Measurements from ENCODE around the gene PHF21A. TPM values are rescaled to one million over a fixed set of nuclear protein-coding genes. Genes with fewer than 3 reads are reported as not detected.
A peak's percentile ranks its signal among the peaks of the same experiment; 100 is the strongest.
"Not testable (repeated sequence)": the region's sequence is repeated elsewhere in the genome, so short reads cannot be mapped to it uniquely, and the experiment has no call there.

The PHF21A gene
- total and polyA plus RNA-seq, 4 donors, result 32.1 to 52.2 (median 41.5) TPM

DNA sequence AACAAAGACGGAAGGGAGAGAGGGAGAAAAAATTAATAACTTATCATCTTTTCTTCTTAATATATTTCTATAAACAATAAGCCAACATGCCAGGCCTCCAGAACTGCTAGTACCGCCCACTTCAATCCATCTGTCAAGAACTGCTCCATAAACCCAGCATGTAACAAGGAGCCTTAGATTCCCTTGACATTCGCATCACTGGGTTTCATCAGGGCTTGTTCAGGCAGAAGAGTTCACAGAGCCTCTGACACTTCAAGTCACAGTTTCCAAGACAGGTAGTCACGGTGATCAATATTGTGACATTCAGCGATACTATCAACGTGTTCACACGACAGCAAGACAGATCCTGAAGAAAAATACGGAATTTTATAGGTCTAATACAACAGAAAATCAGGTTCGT is 137.1 kb downstream of the PHF21A start:
- no peaks in the 10 kb centered on the region for H3K27me3 ChIP-seq (ENCODE audit: control insufficient read depth, insufficient read depth, low read length)
- no peak overlapping the region for H3K4me3 ChIP-seq (ENCODE audit: low read depth, low read length)
- 57% methylated on average over 4 of the region's 9 CpGs for WGBS (ENCODE audit: insufficient coverage)
- DNase-seq (ENCODE audit: low read depth in 4 of 6, low spot score in 6 of 6), result peak in 2 of 6 donors; percentile 37 to 51
- H3K27ac ChIP-seq (ENCODE audit: low read depth, low read length), result no peak overlapping the region
- H3K36me3 ChIP-seq (ENCODE audit: control insufficient read depth, insufficient read depth, low read length), result no peaks in the 10 kb centered on the region
- H3K4me1 ChIP-seq (ENCODE audit: control insufficient read depth, insufficient read depth, low read length), result peaks cover 11% of the 10 kb centered on the region
- H3K9me3 ChIP-seq (ENCODE audit: control insufficient read depth, insufficient read depth, low read length), result no peaks in the 10 kb centered on the region

DNA sequence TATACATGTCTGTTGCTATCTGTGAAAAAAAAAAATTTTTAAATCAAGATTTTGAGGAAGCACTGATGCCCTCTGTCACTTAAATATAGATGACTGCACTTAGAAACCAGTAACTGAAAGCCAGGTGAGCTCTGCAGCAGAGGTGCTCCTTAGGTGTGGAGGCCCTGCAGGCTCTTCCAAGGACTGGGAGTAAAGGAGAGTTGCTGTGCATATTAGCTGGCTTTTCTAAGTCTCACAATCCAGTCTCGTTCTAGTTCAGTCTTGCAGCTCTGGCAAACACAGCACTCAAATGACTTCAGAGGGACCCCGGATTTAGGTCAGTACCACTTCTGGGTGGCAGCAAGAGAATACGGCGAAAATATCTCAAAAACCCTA is 137.8 kb downstream of the PHF21A start:
- H3K27me3 ChIP-seq (ENCODE audit: control insufficient read depth, insufficient read depth, low read length), result no peaks in the 10 kb centered on the region
- H3K27ac ChIP-seq (ENCODE audit: low read depth, low read length), result no peak overlapping the region
- 53% methylated on average over 2 of the region's 4 CpGs for WGBS (ENCODE audit: insufficient coverage)
- peaks cover 11% of the 10 kb centered on the region for H3K4me1 ChIP-seq (ENCODE audit: control insufficient read depth, insufficient read depth, low read length)
- no peak overlapping the region for H3K4me3 ChIP-seq (ENCODE audit: low read depth, low read length)
- peak in 2 of 6 donors; percentile 42 to 43 for DNase-seq (ENCODE audit: low read depth in 4 of 6, low spot score in 6 of 6)
- no peaks in the 10 kb centered on the region for H3K36me3 ChIP-seq (ENCODE audit: control insufficient read depth, insufficient read depth, low read length)
- H3K9me3 ChIP-seq (ENCODE audit: control insufficient read depth, insufficient read depth, low read length), result no peaks in the 10 kb centered on the region

DNA sequence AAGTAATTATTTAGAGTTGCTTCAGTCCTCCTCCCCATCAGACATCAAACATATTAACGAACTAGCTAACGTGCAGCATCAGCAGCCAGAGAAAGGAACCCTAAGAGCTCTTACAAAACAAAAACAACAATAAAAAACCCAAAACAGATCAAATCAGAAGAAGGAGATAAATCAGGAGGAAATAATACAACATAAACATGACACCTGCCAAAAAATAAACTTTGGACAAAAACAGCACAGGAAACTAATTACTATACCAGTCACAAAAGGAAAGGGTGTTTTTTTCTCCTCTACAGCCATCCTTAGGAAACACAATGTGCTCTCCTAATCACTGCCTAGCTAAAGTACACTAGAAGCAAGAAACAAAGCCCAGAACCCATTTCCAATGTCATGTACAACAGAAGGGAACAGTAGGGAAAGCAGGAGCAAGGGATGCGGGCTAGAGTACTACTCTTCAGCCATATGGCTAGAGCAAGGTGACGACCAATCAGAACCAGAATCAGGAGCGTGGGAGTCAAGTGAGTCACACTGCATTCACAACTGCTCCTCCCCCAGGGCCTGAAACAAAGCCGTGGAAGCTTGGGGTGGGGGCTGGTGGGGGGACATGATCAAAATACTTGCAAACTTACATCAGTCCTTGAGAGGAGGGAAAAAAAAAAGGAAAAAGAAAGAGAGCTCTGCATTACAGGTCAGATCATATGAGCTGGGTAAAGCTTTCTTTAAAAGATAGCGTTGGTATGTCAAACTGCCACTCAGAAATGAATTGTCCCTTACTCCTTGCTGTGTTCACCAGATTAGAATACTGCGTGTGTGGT is 138.4 kb downstream of the PHF21A start:
- Histone ChIP-seq H3K4me3 (ENCODE audit: low read depth, low read length) (no peak overlapping the region), H3K27me3 (ENCODE audit: control insufficient read depth, insufficient read depth, low read length) (no peaks in the 10 kb centered on the region), H3K27ac (ENCODE audit: low read depth, low read length) (no peak overlapping the region), H3K9me3 (ENCODE audit: control insufficient read depth, insufficient read depth, low read length) (no peaks in the 10 kb centered on the region), H3K4me1 (ENCODE audit: control insufficient read depth, insufficient read depth, low read length) (peaks cover 11% of the 10 kb centered on the region), H3K36me3 (ENCODE audit: control insufficient read depth, insufficient read depth, low read length) (no peaks in the 10 kb centered on the region)
- 67% methylated on average over 1 of the region's 8 CpGs for WGBS (ENCODE audit: insufficient coverage)
- peak in 2 of 6 donors; percentile 71 to 76 for DNase-seq (ENCODE audit: low read depth in 4 of 6, low spot score in 6 of 6)

DNA sequence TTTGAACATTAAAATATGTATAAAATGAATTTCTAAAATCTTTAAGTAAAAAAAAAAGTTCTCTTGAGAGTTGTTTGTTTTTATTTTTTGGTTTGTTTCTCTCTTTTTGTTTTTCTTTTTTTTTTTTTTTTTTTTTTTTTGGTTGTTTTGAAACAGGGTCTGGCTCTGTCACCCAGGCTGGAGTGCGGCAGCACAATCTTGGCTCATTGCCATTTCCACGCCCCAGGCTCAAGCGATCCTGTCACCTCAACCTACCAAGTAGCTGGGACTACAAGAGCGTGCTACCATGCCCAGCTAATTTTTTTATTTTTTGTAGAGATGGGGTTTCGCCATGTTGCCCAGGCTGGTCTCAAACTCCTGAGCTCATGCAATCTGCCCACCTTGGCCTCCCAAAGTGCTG is 139.4 kb downstream of the PHF21A start:
- H3K27me3 ChIP-seq (ENCODE audit: control insufficient read depth, insufficient read depth, low read length); H3K4me3 ChIP-seq (ENCODE audit: low read depth, low read length); H3K27ac ChIP-seq (ENCODE audit: low read depth, low read length); H3K9me3 ChIP-seq (ENCODE audit: control insufficient read depth, insufficient read depth, low read length); H3K36me3 ChIP-seq (ENCODE audit: control insufficient read depth, insufficient read depth, low read length): not testable (repeated sequence)
- peak in 1 of 6 donors; percentile 29 for DNase-seq (ENCODE audit: low read depth in 4 of 6, low spot score in 6 of 6)
- peaks cover 11% of the 10 kb centered on the region for H3K4me1 ChIP-seq (ENCODE audit: control insufficient read depth, insufficient read depth, low read length)
- 69% methylated on average over 4 of the region's 5 CpGs for WGBS (ENCODE audit: insufficient coverage)

DNA sequence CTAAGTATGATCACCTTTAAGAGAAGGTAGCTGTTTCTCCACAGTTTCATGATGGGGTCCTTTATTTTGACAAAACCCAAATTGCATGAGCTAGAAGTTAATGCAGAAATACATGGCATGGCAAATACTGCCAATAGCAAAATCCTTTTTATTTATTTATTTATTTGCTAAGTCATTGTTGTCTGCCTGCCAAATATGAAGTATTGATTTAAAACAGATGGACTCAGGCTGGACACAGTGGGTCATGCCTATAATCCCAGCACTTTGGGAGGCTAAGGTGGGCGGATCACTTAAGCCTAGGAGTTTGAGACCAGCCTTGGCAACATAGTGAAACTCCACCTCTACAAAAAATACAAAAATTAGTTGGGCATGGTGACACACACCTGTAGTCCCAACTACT is 146.4 kb downstream of the PHF21A start:
- Histone ChIP-seq H3K4me1 (ENCODE audit: control insufficient read depth, insufficient read depth, low read length) (no peaks in the 10 kb centered on the region), H3K27me3 (ENCODE audit: control insufficient read depth, insufficient read depth, low read length) (no peaks in the 10 kb centered on the region), H3K27ac (ENCODE audit: low read depth, low read length) (no peak overlapping the region), H3K36me3 (ENCODE audit: control insufficient read depth, insufficient read depth, low read length) (peaks cover 13% of the 10 kb centered on the region), H3K4me3 (ENCODE audit: low read depth, low read length) (no peak overlapping the region), H3K9me3 (ENCODE audit: control insufficient read depth, insufficient read depth, low read length) (no peaks in the 10 kb centered on the region)
- no peak for DNase-seq (ENCODE audit: low read depth in 4 of 6, low spot score in 6 of 6)
- WGBS (ENCODE audit: insufficient coverage), result no CpG with 5 or more reads among the region's 1 CpG

DNA sequence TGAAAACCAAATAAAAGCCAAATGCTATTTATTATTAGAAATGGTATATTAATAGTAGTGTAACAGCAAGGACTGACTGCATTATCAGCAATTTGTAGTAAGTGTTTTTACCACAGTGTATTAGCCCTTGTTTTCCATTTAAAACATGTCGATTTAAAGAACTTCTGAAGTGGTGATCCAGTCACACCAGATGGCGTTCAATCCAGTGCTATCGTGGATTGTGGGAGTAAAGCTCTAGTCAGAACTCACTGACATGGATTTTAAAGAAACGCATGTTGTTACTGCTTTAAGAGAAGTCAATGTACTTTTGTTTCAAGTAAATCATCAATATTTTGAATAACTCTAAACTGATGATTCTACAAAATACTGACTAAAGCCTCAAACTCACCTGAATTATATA is 147.7 kb downstream of the PHF21A start:
- H3K4me1 ChIP-seq (ENCODE audit: control insufficient read depth, insufficient read depth, low read length), result no peaks in the 10 kb centered on the region
- peaks cover 15% of the 10 kb centered on the region for H3K36me3 ChIP-seq (ENCODE audit: control insufficient read depth, insufficient read depth, low read length)
- DNase-seq (ENCODE audit: low read depth in 4 of 6, low spot score in 6 of 6), result no peak
- no peaks in the 10 kb centered on the region for H3K27me3 ChIP-seq (ENCODE audit: control insufficient read depth, insufficient read depth, low read length)
- 50% methylated on average over 1 of the region's 4 CpGs for WGBS (ENCODE audit: insufficient coverage)
- H3K27ac ChIP-seq (ENCODE audit: low read depth, low read length), result no peak overlapping the region
- H3K4me3 ChIP-seq (ENCODE audit: low read depth, low read length), result no peak overlapping the region
- no peaks in the 10 kb centered on the region for H3K9me3 ChIP-seq (ENCODE audit: control insufficient read depth, insufficient read depth, low read length)

DNA sequence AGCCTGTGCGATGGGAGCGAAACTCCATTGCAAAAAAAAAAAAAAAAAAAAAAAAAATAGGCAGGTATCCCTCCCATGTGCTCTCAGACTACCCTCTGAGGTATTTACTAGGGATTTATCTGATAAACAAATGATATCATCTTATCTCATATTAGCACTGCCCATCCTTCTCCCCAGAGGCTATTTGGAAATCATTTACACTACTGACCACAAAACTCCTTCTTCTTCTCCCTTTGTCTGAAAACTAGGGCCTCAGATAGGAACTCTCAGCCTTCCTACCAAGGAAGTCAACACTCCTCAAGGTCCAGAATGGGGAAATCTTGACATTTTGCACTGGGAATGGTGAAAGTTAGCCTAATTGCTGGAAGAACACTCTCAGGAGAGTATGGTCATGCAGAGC is 152.4 kb downstream of the PHF21A start:
- Histone ChIP-seq H3K4me1 (ENCODE audit: control insufficient read depth, insufficient read depth, low read length) (no peaks in the 10 kb centered on the region), H3K27ac (ENCODE audit: low read depth, low read length) (no peak overlapping the region), H3K4me3 (ENCODE audit: low read depth, low read length) (no peak overlapping the region), H3K27me3 (ENCODE audit: control insufficient read depth, insufficient read depth, low read length) (no peaks in the 10 kb centered on the region), H3K9me3 (ENCODE audit: control insufficient read depth, insufficient read depth, low read length) (no peaks in the 10 kb centered on the region), H3K36me3 (ENCODE audit: control insufficient read depth, insufficient read depth, low read length) (peaks cover 25% of the 10 kb centered on the region)
- WGBS (ENCODE audit: insufficient coverage), result no CpG with 5 or more reads among the region's 2 CpGs
- DNase-seq (ENCODE audit: low read depth in 4 of 6, low spot score in 6 of 6), result no peak

DNA sequence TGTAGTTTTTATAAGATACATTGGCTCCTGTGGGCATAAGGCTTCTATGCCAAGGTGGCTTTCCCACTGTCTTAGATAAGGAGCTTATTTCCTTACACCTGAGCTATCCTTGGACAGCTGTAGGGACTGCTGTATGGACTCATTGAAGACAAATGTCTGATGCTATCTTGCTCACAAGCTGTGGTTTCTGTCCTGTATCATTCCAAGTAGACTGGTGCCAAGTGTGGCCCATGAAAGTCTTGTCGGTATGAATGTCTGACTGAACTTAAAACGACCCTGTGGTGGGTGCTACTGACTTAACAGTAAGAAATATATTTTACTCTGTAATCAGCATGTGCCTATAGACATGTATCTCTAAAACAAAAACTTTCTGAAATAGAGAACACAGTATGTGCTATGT is 153.7 kb downstream of the PHF21A start:
- Histone ChIP-seq H3K4me1 (ENCODE audit: control insufficient read depth, insufficient read depth, low read length) (no peaks in the 10 kb centered on the region), H3K9me3 (ENCODE audit: control insufficient read depth, insufficient read depth, low read length) (no peaks in the 10 kb centered on the region), H3K4me3 (ENCODE audit: low read depth, low read length) (no peak overlapping the region), H3K27me3 (ENCODE audit: control insufficient read depth, insufficient read depth, low read length) (no peaks in the 10 kb centered on the region), H3K36me3 (ENCODE audit: control insufficient read depth, insufficient read depth, low read length) (peaks cover 25% of the 10 kb centered on the region), H3K27ac (ENCODE audit: low read depth, low read length) (no peak overlapping the region)
- no peak for DNase-seq (ENCODE audit: low read depth in 4 of 6, low spot score in 6 of 6)
- no CpG with 5 or more reads among the region's 2 CpGs for WGBS (ENCODE audit: insufficient coverage)

DNA sequence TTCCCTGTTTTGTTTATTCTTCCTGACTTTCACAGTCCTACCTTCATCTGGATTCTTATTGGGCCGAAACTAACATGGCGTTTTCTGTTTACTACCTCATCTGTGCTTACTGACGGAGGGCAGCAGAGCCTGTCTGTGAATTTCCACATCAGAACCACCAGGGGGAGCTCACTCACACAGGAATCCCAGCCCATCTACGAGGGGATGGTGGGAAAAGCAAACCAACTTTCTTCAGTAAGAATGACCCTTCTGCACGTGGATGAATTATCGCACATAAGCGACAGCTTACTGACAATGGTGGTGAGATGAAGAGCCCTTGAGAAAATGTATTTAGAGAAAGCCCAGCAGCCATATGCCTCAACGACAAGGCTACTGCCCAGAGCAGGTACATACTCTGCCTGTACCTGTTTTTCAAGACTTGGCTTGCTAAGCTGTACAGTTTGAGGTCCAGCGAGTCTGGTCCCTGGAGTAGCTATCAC is 156.3 kb downstream of the PHF21A start:
- DNase-seq (ENCODE audit: low read depth in 4 of 6, low spot score in 6 of 6), result peak in 5 of 6 donors; percentile 71 to 96 (median 80)
- H3K36me3 ChIP-seq (ENCODE audit: control insufficient read depth, insufficient read depth, low read length), result peaks cover 19% of the 10 kb centered on the region

DNA sequence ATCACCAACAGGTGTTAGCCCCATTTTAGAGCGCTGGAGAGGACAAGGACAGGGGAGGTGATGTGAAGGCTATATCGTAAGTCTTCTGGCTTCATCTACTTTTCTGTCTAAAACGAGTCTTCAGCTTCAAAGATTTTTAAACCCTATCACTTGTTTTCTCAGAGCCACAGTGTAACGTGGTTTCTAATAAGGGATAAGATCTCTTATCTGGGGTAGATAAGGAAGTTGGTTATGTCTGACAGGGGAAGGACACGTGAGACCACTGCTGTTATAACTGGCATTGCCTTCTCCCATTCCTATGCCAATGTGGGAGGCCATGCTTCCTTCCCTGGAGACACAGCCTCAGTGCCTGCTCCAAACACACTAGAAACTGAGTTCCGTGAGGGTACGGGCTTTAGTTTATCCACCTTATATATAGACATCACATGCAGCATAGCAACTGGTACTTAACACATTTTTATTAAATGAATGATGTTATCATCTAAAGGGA is 159.5 kb downstream of the PHF21A start:
- Histone ChIP-seq H3K9me3 (ENCODE audit: control insufficient read depth, insufficient read depth, low read length) (no peaks in the 10 kb centered on the region), H3K4me1 (ENCODE audit: control insufficient read depth, insufficient read depth, low read length) (no peaks in the 10 kb centered on the region), H3K36me3 (ENCODE audit: control insufficient read depth, insufficient read depth, low read length) (peaks cover 8% of the 10 kb centered on the region), H3K4me3 (ENCODE audit: low read depth, low read length) (no peak overlapping the region), H3K27ac (ENCODE audit: low read depth, low read length) (no peak overlapping the region), H3K27me3 (ENCODE audit: control insufficient read depth, insufficient read depth, low read length) (no peaks in the 10 kb centered on the region)
- no peak for DNase-seq (ENCODE audit: low read depth in 4 of 6, low spot score in 6 of 6)
- no CpG with 5 or more reads among the region's 7 CpGs for WGBS (ENCODE audit: insufficient coverage)

More for the DNA sequence above, 156.3 kb downstream of the PHF21A start:
- Histone ChIP-seq H3K4me3 (ENCODE audit: low read depth, low read length) (no peak overlapping the region), H3K27ac (ENCODE audit: low read depth, low read length) (no peak overlapping the region), H3K4me1 (ENCODE audit: control insufficient read depth, insufficient read depth, low read length) (no peaks in the 10 kb centered on the region), H3K9me3 (ENCODE audit: control insufficient read depth, insufficient read depth, low read length) (no peaks in the 10 kb centered on the region), H3K27me3 (ENCODE audit: control insufficient read depth, insufficient read depth, low read length) (no peaks in the 10 kb centered on the region)
- 50% methylated on average over 4 of the region's 9 CpGs for WGBS (ENCODE audit: insufficient coverage)
